Motor neuron (in vitro differentiated cells): ENCODE measurements around the gene RXFP3. TPM values are rescaled to one million over a fixed set of nuclear protein-coding genes. Genes with fewer than 3 reads are reported as not detected.

Experiments used
- ATAC-seq, 8 experiments: fragments of 200-7000 bp; cut with Tn5 transposase; replicated peaks in 6 of 8; 2 replicates each; pipeline ENCODE4 v1.8.0; 2021; ENCODE audit warnings: mild to moderate bottlenecking in 8 of 8, moderate library complexity in 8 of 8
- H3K27ac ChIP-seq, 2 donors: fragments of 250-450 bp; sonication (Bioruptor Pico); 2 replicates each; pipeline ENCODE4 v1.9.0; 2021; ENCODE audit warnings: antibody characterized with exemption in 2 of 2, mild to moderate bottlenecking in 2 of 2, moderate library complexity in 1 of 2
- H3K4me1 ChIP-seq, 2 donors: fragments of 250-450 bp; sonication (Bioruptor Pico); replicated peaks in 1 of 2; 2 replicates each; pipeline ENCODE4 v1.6.1; 2021; ENCODE audit warnings: antibody characterized with exemption in 2 of 2, mild to moderate bottlenecking in 2 of 2, moderate library complexity in 1 of 2
- H3K4me3 ChIP-seq, 5 donors: fragments of 250-450 bp; sonication (Bioruptor Pico); 2 replicates each; pipeline ENCODE4 v1.9.0; 2021; ENCODE audit warnings: antibody characterized with exemption in 5 of 5, mild to moderate bottlenecking in 5 of 5, moderate library complexity in 4 of 5
- WGBS, 10 experiments: fragments of 450-650 bp; shearing (Covaris generic); methylation state at CpG; one replicate each; pipeline ENCODE4 v1.0.0; 2022; 5-methylcytosine and 5-hydroxymethylcytosine counted together
- in situ Hi-C, 9 experiments: fragments of 400-800 bp; cut with MboI; loops; one replicate each; pipeline ENCODE4 v1.15.0; 2021; ENCODE audit warnings: low sequenced_read_pairs in 9 of 9, low pct_unique_long_range_greater_than_20kb in 2 of 9; ENCODE audit not compliant: unreplicated experiment in 9 of 9
- total RNA-seq, 8 experiments: library from RNA; unstranded; fragments of 300-600 nt; gene quantifications; 2 replicates each; pipeline versions ENCODE4 v1.2.3 to v1.2.4, GENCODE V29; 2022

RXFP3 gene, protein sequence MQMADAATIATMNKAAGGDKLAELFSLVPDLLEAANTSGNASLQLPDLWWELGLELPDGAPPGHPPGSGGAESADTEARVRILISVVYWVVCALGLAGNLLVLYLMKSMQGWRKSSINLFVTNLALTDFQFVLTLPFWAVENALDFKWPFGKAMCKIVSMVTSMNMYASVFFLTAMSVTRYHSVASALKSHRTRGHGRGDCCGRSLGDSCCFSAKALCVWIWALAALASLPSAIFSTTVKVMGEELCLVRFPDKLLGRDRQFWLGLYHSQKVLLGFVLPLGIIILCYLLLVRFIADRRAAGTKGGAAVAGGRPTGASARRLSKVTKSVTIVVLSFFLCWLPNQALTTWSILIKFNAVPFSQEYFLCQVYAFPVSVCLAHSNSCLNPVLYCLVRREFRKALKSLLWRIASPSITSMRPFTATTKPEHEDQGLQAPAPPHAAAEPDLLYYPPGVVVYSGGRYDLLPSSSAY
- 1 to 10 TPM in 1 of 8 experiments, under 1 TPM in 5, not detected in 2; 0.14 to 1.3 (median 0.80) TPM for total RNA-seq

DNA sequence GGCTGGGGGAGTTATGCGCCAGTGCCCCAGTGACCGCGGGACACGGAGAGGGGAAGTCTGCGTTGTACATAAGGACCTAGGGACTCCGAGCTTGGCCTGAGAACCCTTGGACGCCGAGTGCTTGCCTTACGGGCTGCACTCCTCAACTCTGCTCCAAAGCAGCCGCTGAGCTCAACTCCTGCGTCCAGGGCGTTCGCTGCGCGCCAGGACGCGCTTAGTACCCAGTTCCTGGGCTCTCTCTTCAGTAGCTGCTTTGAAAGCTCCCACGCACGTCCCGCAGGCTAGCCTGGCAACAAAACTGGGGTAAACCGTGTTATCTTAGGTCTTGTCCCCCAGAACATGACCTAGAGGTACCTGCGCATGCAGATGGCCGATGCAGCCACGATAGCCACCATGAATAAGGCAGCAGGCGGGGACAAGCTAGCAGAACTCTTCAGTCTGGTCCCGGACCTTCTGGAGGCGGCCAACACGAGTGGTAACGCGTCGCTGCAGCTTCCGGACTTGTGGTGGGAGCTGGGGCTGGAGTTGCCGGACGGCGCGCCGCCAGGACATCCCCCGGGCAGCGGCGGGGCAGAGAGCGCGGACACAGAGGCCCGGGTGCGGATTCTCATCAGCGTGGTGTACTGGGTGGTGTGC, at the start of gene RXFP3:
TSS of gene RXFP3 (plus strand) at position 6 of the 636 bp plus-strand sequence. CDS start at position 361, 355 bp downstream.
- Histone ChIP-seq H3K27ac (no peak within 1 kb of the TSS), H3K4me3 (peak within 1 kb of the TSS; percentile 31 to 44 (median 34)), H3K4me1 (peaks cover 0 to 3% of the 10 kb centered on the region in 2 donors)
- in situ Hi-C loops, result loop anchor here in 5 of 9 experiments (25.0 kb wide), 3 partner anchors 449 to 499 kb away; partner anchors contain the start of gene TARS1 (in 2 of the 5)
- ATAC-seq, result peak; percentile 15 to 82 (median 77)
- WGBS, 10 experiments, result 2 to 28% (median 6%) methylated on average over 9 to 22 of the region's 45 CpGs; no CpG with 5 or more reads in 4 of the 10 experiments

DNA sequence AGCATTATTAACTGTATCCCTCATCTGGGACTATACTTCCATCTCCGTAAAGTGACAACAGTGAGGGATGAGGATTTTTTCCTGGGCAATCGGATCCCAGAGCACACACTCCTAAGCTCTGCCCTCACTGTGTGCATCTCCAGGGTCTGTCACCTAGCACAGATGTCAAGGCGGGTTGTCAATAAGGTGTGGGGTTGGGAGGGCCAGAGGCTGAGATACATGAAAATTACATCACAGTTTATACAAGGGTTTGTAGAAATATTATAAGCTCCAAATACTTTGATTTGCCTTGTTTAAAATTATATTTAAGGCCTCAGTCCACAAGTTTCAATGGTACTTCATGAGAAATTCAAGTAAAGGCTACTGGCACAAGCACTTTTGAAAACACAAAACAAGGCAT, 48.9 kb upstream of the RXFP3 start:
- in situ Hi-C loops, result no loop called here
- WGBS, 10 experiments, result 66 to 100% (median 92%) methylated on average over 1 to 2 of the region's 3 CpGs; no CpG with 5 or more reads in 5 of the 10 experiments
- ATAC-seq, result no peak
- H3K4me3 ChIP-seq, result no peak overlapping the region
- peaks cover 13 to 14% of the 10 kb centered on the region in 2 donors for H3K4me1 ChIP-seq
- no peak overlapping the region for H3K27ac ChIP-seq

DNA sequence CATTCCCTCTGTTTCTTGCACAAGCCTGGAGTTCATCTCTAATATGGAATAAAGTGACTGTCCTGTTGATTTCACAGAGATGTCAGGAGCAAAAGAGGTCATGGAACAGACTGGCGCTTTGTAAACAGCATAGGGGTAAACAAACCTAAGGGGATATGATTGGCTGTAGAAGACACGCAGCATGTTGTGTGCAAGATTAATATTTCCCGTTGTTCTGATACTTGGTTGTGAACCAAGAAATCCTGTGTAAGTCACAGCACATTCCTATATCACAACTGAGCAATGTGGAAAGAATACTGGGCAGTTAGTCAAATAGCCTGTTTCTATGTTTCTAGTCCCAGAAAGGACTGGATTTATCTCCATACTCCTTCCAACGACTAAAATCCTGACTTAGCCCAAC, 47.6 kb upstream of the RXFP3 start:
- Histone ChIP-seq H3K4me1 (peaks cover 13 to 14% of the 10 kb centered on the region in 2 donors), H3K27ac (no peak overlapping the region), H3K4me3 (no peak overlapping the region)
- in situ Hi-C loops, result no loop called here
- 50 to 100% (median 85%) methylated on average over 1 to 4 of the region's 4 CpGs for WGBS, 10 experiments
- no peak for ATAC-seq

DNA sequence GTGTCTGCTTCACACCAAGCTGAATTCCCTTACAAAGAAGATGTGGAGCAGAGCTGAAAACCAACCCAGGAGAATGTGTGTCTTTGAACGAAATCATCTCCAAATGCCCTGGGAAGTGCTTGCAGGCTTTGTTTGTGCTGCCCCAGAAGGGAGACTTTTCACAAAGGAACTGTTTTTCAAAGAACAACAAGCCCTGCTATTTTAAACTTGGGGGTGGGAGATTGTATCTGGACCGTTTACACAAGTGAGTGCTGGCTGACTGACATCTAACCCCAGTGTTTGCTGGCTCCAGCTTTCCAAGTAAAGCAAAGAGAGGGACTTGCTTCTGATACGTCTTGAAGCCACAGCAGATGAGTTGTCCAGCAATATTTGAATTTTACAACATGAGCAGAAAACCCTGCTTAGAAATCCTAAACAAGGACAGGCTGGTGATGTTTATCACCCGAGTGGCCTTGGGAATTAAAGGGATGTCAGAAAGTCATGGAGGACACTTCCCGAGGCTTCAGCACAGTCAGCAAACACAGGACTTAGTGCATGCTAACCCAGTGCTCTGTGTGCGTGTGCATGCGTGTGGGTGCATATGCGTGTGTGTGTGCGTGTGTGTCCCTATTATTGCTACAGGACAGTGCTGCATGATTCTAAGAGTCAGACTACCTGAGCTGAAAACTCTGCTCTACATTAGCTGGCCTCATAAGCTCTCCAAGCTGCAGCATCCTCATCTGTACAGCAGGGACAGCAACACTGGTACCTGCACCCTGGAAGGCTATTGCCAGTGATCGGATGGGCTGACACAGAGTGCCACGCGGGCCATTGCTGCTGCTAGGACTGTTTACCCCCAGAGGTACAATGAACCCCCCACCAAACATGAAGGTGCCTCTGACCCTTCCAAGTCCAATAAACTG, 45.8 kb upstream of the RXFP3 start:
- H3K27ac ChIP-seq, result no peak overlapping the region
- H3K4me3 ChIP-seq, result peak overlapping the region; percentile 7 to 38 (median 31)
- peaks cover 13 to 14% of the 10 kb centered on the region in 2 donors for H3K4me1 ChIP-seq
- ATAC-seq, result peak; percentile 30 to 56 (median 49)
- WGBS, 10 experiments, result 10 to 70% (median 32%) methylated on average over 2 to 9 of the region's 12 CpGs; no CpG with 5 or more reads in 1 of the 10 experiments
- in situ Hi-C loops, result no loop called here

DNA sequence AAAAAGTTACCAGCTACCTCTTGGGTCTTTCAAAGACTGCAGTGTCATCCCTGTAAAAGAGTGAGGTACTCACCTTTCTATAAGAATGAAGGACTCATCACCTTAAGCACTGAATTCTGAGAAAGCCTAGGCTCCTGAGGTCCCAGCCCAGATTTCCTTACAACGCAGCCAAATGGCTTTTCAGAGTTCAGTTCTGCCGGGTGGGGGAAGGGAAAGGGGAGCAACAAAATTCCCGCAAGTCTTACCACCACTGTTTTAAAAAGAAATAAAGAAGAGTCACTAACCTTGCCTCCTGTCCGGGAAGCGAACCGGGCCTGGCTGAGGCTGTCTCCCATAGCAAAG, 44.8 kb upstream of the RXFP3 start:
- H3K4me1 ChIP-seq, result peaks cover 13 to 14% of the 10 kb centered on the region in 2 donors
- WGBS, 10 experiments, result 0 to 12% (median 8%) methylated on average over 1 to 6 of the region's 6 CpGs; no CpG with 5 or more reads in 5 of the 10 experiments
- in situ Hi-C loops, result no loop called here
- peak overlapping the region; percentile 31 to 40 (median 33) for H3K4me3 ChIP-seq
- H3K27ac ChIP-seq, result no peak overlapping the region
- no peak for ATAC-seq

DNA sequence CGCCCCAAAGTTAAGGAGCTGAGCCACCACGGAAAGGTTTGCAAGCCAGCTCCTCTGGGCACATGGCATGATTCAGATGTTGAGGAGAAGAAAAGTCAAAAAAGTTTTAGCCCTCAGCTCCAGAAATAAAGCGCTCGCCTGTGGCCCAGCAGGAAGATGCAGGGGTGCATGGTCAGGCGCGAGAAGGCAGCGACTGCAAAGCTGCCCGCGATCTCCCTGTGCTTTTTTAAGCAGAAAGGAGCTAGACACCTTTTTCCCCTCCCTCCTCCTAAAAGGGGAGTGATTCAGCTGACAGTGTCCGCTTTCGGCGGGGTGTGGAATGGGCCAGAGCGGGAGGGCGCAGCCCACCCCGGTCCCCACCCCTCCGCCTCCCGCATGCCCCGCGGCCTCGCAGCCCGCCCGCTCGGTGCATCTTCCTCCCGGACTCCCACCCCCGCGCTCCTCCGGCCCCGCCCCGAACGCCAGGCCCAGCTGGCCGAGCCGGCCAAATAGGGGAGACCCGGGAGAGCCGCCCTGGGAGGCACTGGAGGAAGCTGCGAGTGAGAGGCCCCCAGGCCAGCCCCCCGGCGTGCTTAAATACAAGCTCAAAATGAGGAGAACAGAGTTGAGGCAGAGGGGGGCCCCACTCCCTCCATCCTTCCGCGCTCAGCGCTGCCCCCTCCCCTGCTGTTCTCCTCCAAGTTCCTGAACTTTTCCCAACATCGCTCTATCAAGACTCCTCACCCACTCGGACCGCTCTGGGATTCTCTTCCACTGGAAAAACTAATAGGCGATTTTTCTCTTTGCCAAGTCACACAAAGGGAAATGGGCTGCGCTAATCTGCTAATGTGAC, 44.2 kb upstream of the RXFP3 start, which contains the start of gene ADAMTS12:
TSS of gene ADAMTS12 (minus strand) at position 203 of the 832 bp plus-strand sequence. CDS start at position 69, 134 bp downstream.
- WGBS, 10 experiments, result 0 to 33% (median 8%) methylated on average over 1 to 8 of the region's 45 CpGs; no CpG with 5 or more reads in 4 of the 10 experiments
- ATAC-seq, result peak; percentile 54 to 84 (median 80)
- in situ Hi-C loops, result no loop called here
- Histone ChIP-seq H3K27ac (no peak within 1 kb of the TSS), H3K4me3 (peak within 1 kb of the TSS; percentile 31 to 40 (median 33)), H3K4me1 (peaks cover 13 to 14% of the 10 kb centered on the region in 2 donors)

DNA sequence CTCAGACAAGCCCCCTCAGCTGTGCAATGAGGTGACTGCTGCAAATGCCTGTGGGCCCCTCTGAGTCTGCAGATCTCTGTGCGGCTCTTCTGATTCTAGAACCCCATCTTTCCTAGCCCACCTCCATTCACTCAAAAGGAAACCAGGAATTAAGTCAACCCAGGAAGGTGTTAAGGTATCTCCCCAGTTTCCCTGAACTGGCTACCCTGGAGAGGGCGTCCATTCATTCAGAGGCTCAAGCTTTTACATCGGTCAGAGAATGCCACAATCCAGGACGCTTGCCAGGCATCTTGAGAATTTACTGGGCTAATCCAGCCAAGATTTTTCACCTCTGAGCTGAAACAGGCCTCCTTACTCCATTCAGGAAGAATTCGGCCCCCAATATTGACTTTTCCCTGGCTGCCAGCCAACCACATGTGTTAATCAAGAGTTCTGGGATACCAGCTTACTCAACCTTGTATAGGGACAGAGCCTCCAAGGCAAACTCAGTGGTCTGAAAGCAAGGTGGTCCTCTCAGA, 43.5 kb upstream of the RXFP3 start:
- peaks cover 13 to 14% of the 10 kb centered on the region in 2 donors for H3K4me1 ChIP-seq
- no peak overlapping the region for H3K27ac ChIP-seq
- peak in 4 of 8 experiments; percentile 4 to 61 (median 25) for ATAC-seq
- peak overlapping the region in 4 of 5 donors; percentile 31 to 40 (median 34) for H3K4me3 ChIP-seq
- in situ Hi-C loops, result no loop called here
- WGBS, 10 experiments, result 16 to 81% (median 43%) methylated on average over 2 to 5 of the region's 5 CpGs; no CpG with 5 or more reads in 3 of the 10 experiments

DNA sequence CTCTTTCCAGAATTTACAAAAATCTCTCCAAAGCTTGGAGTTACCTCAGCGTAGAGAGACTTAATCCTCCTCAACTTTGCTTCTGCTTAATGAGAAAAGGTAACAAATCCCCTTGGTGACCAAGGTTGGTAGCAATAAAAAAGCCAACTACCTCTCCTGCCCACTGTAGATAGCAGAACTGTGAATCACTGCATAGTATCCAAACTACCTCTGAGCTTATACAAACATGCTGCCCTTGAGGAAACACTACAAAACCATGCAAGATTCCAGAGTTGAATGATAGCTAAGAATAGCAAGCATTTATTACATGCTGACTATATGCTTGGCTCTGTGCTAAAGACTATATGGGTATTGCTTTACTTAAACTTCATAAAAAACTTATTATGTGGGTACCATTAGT, 41.6 kb upstream of the RXFP3 start:
- Histone ChIP-seq H3K4me1 (peaks cover 11 to 13% of the 10 kb centered on the region in 2 donors), H3K27ac (no peak overlapping the region), H3K4me3 (no peak overlapping the region)
- no peak for ATAC-seq
- WGBS, 10 experiments, result 80 to 100% (median 100%) methylated on average over 1 of the region's 1 CpG; no CpG with 5 or more reads in 4 of the 10 experiments
- in situ Hi-C loops, result no loop called here

DNA sequence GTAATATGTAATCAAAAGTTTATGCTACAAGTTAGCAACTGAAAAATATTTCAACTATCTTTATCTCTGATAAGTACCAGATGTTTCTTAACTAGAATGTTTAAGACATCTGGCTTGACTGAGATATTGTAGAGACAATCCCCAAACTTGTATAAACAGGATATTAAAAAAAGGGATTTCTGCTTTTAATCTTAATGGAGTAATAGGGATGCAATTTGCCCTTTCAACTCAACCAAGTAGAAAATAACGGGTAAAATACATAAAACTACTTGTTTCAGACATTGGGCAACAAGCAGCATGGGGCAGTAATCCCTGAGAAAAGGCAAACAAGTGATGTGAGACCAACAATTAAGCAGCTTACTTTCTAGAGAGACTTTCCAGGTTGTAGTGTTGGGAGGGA, 35.0 kb upstream of the RXFP3 start:
- Histone ChIP-seq H3K27ac (no peak overlapping the region), H3K4me1 (no peaks in the 10 kb centered on the region), H3K4me3 (no peak overlapping the region)
- WGBS, 10 experiments, result 0 to 100% (median 50%) methylated on average over 1 of the region's 1 CpG; no CpG with 5 or more reads in 1 of the 10 experiments
- ATAC-seq, result no peak
- in situ Hi-C loops, result no loop called here

DNA sequence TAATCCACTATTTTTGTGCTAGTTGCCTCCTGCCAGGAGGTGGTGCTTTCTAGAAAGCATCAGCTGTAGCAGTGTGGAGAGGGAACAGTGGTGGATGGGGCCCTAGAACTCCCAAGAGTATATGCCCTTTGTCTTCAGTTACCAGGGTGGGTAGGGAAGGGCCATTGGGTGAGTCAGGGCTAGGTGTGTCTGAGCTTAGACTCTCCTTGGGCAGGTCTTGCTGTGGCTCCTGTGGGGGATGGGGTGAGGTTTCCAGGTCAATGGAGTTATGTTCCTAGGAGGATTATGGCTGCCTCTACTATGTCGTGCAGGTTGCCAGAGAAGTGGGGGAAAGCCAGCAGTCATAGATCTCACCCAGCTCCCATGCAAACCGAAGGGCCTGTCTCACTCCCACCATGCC, 33.1 kb upstream of the RXFP3 start:
- H3K27ac ChIP-seq, result no peak overlapping the region
- in situ Hi-C loops, result no loop called here
- WGBS, 10 experiments, result 72 to 83% methylated on average over 1 to 2 of the region's 2 CpGs; no CpG with 5 or more reads in 8 of the 10 experiments
- H3K4me1 ChIP-seq, result no peaks in the 10 kb centered on the region
- no peak overlapping the region for H3K4me3 ChIP-seq
- no peak for ATAC-seq

DNA sequence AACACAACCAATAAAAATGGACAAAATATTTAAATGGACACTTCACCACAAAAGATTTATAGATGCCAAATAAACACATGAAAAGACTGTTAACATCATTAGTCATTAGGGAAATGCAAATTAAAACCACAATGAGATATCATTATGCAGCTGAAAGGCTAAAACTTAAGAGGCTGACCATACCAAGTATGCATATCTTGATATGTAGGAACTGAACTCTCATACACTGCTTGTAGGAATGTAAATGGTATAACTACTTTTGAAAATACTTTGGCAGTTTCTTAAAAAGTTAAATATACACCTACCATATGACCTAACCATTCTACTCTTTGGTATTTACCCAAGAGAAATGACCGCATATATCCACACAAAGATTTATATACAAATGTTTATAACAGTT, 30.8 kb upstream of the RXFP3 start:
- in situ Hi-C loops, result no loop called here
- H3K27ac ChIP-seq, result no peak overlapping the region
- H3K4me1 ChIP-seq, result no peaks in the 10 kb centered on the region
- no peak overlapping the region for H3K4me3 ChIP-seq
- WGBS, 10 experiments, result 9 to 100% (median 79%) methylated on average over 1 of the region's 1 CpG; no CpG with 5 or more reads in 2 of the 10 experiments
- ATAC-seq, result peak in 3 of 8 experiments; percentile 67 to 98 (median 98)
